Measurements from ENCODE around the gene EFNA4.

Gene EFNA4, protein sequence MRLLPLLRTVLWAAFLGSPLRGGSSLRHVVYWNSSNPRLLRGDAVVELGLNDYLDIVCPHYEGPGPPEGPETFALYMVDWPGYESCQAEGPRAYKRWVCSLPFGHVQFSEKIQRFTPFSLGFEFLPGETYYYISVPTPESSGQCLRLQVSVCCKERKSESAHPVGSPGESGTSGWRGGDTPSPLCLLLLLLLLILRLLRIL

DNA sequence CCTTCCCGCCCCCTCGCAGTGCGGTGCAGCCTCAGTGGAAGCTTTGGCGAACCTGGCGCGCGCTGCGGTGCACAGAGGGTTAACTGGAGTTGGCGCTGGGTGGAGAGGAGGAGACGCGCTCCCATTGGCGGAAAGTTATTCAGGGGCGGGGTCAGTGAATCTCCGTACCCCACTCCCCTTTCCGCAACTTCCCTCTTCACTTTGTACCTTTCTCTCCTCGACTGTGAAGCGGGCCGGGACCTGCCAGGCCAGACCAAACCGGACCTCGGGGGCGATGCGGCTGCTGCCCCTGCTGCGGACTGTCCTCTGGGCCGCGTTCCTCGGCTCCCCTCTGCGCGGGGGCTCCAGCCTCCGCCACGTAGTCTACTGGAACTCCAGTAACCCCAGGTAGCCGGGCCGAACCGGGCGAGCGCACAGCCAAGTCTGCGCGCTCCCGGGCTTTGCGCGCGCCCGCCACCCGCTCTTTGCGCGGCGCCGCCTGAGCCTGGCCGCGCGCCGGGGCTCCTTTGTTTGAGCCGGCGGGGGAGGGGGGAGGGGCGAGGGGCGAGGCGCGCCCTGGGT lies at the start of gene EFNA4:
TSS of gene EFNA4 (plus strand) at position 191 of the 561 bp plus-strand sequence. CDS start at position 275, 84 bp downstream.
- peak in 1 of 2 experiments; percentile 52 for DNase-seq (ENCODE audit: low read depth in 2 of 2)

DNA sequence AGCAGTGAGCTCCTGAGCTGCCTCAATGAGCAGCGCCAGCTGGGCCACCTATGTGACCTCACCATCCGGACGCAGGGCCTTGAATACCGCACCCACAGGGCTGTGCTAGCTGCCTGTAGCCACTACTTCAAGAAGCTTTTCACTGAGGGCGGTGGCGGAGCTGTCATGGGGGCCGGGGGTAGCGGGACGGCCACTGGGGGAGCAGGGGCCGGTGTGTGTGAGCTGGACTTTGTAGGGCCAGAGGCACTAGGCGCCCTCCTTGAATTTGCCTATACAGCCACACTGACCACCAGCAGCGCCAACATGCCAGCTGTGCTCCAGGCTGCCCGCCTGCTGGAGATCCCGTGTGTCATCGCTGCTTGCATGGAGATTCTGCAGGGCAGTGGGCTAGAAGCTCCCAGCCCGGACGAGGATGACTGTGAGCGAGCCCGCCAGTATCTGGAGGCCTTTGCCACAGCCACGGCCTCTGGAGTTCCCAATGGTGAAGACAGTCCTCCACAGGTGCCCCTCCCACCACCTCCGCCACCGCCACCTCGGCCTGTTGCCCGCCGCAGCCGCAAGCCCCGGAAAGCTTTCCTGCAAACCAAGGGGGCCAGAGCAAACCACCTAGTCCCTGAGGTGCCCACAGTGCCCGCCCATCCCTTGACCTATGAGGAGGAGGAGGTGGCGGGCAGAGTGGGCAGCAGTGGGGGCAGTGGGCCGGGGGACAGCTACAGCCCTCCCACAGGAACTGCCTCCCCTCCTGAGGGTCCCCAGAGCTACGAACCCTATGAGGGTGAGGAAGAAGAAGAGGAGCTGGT lies 48.6 kb upstream of the EFNA4 start:
- DNase-seq (ENCODE audit: low read depth in 2 of 2) = no peak

DNA sequence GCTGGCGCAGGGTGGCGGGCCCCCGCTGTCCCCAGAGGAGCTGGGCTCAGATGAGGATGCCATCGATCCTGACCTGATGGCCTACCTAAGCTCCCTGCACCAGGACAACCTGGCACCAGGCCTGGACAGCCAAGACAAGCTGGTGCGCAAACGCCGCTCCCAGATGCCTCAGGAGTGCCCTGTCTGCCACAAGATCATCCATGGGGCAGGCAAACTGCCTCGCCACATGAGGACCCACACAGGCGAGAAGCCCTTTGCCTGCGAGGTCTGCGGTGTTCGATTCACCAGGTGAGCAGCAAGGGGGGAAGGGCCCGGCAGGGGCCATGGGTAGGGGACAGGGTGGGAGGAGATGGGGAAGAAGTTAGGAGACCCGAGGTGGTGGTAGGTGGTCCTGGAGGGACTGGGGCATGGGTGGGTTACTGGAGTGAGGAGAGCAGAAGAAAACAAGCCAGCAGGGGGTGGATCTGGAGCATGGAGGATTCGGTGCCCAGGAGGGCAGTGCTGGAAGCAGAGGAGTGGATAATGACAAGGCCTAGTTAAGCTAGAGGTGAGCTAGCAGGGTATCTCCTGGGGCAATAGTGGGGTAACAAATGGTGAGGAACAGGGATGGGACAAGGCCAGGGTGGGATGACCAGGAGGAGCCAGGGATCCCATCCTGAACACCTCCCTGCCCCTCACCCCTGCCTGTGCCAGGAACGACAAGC lies 47.9 kb upstream of the EFNA4 start:
- DNase-seq (ENCODE audit: low read depth in 2 of 2) = no peak

DNA sequence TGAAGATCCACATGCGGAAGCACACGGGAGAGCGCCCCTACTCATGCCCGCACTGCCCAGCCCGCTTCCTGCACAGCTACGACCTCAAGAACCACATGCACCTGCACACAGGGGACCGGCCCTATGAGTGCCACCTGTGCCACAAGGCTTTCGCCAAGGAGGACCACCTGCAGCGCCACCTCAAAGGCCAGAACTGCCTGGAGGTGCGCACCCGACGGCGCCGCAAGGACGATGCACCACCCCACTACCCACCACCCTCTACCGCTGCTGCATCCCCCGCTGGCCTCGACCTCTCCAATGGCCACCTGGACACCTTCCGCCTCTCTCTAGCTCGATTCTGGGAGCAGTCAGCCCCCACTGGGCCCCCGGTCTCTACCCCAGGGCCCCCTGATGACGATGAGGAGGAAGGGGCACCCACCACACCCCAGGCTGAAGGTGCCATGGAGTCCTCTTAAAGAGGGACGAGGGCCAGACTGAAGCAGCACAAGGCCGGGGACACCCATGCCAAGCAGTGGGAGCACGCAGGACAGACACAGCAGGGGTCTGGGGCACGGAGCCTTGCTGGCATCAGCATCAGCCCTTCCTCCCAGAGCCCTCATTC lies 47.2 kb upstream of the EFNA4 start:
- DNase-seq (ENCODE audit: low read depth in 2 of 2) = no peak

DNA sequence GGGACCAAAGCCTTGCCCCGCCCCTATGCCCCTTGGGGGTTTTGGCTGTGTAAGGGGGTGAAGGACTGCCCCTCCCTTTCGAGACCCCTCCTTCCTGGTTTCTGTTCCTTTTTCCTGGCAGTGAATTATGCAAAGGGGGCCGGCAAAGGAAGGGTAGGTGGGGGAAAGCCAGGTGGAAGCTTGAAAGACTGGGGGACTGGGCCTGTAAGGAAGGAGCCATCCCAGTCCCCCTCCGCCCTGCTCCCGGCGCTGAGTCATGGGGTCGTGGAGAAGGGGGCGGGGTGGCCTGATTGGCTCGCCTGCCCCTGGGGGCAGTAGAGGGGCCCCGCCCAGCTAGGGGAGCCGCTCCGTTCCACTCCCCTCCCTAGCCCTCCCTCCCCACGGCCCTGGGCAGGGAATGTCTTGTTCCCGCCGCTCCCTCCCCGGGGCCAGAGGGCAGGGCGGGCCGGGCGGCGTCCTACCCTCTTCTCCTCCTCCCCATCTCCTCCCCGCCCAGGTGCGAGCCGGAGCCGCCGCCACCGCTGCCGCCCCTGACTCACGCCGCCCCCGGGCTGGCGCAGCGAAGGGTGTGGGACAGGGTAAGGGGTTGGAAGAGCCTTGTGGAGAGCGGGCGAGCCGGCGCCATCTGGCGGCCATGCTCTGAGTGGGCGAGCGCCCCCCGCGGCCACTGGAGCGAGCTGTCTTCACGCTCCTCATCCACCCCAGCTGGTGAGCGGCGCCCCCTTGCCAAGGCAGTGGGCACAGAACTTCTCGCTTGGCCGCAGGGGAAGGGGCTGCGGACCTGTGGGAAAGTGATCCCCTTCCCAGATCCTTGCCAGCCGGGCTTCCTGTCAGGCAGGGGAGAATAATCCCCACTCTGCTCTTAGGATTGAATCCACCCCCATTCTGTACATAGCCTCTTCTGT lies 46.2 kb upstream of the EFNA4 start:
- peak; percentile 58 to 65 for DNase-seq (ENCODE audit: low read depth in 2 of 2)

DNA sequence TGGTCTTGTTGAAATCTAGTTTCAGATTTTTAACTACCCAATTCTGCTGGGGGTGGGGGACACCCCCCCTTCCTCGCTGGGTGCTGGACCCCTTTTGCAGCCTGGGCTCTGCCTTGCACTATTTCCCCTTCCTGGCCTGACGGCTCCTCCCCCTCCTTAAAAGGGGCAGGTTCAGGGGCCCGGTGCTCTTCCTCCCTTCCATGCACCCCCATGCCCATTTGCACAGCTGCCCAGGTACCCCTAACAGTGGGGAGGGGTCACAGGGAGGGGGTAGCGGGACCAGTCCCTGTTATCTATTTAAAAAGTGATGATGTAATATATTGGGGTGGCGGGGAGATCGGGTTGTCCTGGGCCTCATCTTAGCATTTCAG lies 45.6 kb upstream of the EFNA4 start:
- no peak for DNase-seq (ENCODE audit: low read depth in 2 of 2)

DNA sequence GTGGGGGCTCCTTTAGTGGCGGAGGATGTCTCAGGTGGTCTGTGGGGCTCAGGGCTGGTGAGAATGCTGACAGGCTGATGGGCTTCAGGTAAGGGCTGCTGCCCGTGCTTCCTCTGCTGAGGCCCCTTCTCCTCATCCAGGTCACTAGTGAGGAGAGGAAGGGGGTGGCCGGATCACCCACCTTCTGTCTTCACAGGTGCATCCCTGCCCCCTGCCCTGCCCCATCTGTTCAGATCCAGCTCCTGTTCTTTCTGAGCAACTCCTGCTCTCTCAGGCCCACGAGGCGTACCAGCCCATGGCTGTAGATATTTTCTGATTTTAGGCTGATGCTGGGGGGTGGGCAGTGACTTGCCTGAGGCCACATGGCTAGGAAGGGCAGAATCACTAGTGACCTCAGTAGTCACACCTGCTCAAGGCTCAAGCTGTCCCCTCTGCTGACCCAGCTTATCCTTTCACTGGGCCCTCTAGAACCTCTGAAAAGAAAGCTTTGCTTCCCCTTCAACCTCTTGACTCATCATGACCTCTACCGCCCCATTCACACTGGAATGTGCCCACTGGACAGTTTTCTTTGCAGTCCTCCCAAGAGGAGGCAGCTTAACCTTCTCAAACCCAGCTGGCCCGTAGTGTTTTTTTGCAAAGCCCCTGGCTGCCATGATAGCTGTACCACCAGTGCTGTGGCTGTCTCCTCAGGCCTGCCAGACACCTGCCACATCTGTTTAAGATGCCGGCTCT lies 44.8 kb upstream of the EFNA4 start:
- no peak for DNase-seq (ENCODE audit: low read depth in 2 of 2)

DNA sequence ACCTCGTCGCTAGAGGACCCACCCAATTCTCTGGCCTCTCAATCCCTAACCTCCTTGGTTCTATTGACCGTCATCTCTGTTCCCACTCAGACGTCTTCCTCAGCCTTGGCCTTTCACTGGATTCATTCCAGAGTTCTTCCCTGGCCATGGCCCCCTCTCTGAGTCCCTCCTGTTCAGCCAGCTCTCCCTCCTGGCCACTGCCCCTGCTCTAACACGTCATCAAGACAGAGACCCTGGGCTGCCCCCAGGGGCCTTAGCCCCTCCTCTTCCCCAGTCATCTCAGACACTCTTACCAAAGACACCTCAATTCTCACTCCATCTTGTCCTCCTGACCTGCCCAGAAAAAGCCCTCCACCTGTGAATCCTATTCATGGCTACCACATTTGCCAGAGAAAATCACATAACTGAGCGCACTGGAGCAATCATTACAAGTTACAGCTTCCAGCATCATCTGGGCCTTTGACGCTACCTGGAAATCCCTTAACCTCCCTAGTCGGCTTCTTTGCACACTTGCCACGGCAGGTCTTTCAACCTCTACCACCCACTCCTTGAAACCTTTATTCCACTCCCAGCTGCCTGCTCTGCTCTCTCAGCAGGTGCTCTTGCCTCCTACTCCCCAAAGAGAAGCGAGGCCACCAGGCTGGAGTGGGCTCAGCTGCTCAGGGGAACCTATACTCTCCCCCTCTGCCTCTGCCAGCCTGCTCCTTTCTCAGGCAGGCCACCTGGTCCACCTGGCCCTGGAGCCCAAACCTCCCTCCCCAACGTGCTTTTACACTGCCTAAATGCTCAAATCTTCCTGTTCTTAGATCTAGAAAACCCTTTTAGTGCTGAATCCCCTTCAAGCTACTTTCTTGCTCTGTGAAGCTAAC lies 43.9 kb upstream of the EFNA4 start:
- DNase-seq (ENCODE audit: low read depth in 2 of 2) = no peak

DNA sequence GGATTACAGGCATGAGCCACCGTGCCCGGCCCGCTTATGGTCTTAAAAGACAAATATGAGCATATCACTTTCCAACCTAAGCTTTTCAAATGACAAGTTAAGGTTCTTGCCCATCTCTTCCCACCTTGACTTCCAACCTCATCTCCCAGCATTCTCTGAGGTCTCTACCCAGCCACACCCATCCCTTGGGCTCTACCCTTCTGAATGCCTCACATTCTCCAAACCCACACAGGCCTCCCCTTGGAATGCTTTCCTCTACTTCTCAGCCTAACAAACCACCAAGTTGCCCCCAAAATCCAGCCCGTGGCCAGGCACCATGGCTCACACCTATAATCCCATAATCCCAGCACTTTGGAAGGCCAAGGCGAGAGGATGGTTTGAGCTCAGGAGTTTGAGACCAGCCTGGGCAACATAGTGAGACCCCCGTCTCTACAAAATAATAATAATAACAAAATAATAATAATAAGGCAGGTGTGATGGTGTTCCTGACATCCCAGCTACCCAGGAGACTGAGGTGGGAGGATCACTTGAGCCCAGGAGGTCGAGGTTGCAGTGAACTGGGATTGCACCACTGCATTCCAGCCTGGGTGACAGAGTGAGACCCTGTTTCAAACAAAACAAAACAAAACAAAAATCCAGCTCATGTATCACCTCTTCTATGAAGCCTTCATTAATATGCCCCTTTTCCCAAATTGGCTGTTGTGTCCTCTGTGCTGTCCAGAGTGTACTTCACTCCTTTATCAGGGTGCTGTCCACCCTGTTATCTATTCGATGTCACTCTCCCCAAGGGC lies 41.2 kb upstream of the EFNA4 start:
- no peak for DNase-seq (ENCODE audit: low read depth in 2 of 2)

DNA sequence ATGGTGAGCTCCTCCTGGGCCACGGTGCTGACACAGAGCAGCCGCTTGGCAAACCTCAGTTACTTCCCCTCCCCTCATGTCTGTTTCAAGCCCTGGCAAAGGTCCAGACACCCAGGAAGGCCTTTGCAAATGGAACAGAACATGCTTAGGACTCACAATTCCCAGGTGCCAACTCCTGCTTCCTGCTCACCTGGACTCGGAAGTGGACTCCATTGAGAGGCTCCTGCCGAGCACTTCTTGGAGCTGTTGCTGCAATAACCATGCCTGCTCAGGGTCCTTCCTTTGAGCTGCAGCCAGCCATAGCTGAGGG lies 40.7 kb upstream of the EFNA4 start:
- no peak for DNase-seq (ENCODE audit: low read depth in 2 of 2)

DNA sequence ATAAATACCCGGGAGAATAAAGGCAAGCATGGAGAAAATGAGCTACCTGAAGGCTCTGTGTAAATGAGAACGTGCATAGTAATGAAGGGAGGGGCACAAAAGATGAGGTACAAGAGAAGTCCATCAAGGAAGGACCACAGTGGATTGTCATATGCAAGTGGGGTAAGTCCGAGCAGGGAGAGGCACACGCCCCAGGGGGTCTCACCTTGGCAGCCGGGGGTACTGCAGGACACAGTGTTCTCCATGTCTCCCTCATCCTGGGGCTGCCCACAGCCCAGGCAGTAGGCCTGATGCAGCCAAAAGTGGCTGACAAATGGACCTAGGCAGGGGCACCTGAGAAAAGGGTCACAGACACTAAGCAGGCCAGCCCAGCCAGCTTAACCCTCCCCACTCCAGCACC lies 39.9 kb upstream of the EFNA4 start:
- no peak for DNase-seq (ENCODE audit: low read depth in 2 of 2)

DNA sequence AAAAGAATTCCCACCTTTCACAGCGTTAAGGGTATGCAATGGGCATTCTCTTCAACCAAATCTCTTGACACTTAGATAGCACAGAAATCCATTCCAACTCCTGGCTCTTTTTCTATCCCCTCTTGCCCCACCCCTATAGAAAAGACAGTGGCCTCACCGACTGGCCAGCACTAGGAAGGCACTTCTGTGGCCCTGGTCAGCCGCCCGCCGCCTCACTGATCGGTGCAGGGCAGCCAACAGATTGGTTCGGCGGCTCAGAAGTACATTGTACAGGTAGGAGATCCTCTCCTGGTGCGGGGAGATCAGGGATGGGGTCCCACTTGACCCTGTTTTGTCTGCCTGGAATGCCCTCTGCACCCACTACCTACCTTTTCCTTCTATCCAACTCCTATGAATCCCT lies 39.2 kb upstream of the EFNA4 start:
- DNase-seq (ENCODE audit: low read depth in 2 of 2) = no peak

DNA sequence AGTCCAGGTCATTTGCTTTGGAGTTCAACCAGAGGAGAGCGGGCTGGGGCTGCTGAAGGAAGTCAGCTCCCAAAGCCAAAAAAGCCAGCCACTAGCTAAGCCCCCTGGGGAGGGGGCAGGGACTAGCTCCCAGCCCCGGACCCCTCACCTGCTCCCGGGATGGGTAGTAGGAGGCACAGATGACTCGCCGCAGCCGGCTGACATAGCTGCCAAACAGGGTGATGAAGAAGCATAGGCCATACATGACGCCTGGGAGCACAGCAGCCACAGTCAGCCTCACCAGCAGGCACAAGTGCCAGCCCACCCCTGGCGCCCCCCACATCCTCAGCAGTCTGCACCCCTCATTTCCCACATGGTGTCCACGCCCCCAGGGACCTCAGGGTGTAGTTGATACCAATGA lies 37.4 kb upstream of the EFNA4 start:
- DNase-seq (ENCODE audit: low read depth in 2 of 2) = no peak

DNA sequence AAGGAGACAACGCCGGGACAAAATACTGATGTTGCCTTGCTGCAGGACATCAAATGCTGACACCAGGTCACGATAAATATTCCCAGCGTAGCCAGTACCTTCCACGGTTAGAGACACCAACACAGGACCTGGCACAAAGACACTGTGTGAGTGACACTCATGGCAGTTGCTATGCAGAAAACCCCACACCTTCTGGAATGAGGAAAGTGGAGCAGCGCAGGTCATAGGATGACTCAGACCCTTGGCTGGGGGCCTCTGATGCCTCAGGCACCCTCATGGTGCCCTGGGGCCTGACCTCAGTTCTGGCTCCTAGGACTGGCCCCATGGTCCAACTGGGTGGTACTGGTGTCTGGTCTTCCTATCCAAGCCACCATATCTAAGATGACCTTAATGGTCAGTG lies 37.0 kb upstream of the EFNA4 start:
- no peak for DNase-seq (ENCODE audit: low read depth in 2 of 2)

DNA sequence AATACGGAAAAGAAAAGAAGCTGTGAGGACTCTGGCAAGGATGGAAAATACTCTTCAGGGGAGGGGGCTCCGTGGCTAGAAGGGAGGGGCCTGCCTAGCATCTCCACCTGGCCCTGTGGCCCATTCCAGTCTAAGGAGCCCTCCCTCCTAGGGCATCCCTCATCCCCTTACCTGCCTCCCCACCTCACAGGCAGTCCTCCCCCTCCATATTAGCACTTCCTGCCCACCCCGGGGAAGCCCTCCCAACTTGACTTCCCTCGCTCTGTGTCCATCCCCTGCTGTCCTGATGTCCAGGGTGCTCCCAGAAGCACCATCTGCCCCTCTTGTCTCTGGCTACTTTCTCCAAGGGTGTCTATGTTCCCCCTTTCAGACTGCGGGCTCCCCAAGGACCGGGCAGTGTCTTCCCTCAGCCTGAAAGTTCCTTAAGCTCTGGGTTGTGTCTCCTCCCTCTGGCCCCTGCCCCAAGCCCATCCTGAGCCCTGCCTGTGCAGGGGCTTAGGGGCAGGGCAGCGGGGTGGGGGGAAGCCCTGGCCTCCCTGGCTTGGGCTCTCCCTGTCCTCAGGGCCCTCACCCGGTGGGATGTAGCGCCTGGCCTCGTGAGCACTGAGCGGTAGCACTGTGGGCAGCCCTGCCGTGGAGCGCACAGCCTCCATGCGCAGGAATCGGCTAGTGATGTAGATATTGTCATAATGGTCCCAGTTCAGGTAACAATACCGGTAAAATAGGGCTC lies 33.9 kb upstream of the EFNA4 start:
- DNase-seq (ENCODE audit: low read depth in 2 of 2) = no peak

DNA sequence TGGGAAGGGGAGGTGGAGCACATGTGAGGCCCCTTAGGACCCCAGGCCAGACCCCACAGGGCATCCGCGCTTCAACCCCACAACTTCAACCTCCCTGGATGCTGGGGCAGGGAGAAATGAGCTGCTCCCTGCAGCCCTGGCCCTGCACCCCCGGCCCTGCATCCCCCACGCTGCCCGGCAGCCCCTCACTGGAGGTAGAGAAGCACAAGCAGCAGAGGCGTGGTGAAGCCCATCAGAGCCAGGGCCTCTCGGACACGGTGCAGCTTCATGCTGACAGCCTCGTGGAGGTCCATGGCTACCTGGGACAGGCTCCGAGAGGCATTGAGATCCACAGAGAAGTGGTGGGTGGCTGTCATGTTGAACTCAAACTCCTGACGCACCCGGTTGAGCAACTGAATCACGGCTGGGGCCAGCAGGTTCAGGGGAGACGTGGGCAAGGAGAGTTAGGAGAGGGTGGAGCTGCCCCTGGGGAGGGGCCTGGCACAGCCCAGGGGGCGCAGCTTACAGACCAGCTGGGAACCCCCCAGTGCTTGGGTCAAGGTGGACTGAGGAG lies 33.2 kb upstream of the EFNA4 start:
- no peak for DNase-seq (ENCODE audit: low read depth in 2 of 2)

DNA sequence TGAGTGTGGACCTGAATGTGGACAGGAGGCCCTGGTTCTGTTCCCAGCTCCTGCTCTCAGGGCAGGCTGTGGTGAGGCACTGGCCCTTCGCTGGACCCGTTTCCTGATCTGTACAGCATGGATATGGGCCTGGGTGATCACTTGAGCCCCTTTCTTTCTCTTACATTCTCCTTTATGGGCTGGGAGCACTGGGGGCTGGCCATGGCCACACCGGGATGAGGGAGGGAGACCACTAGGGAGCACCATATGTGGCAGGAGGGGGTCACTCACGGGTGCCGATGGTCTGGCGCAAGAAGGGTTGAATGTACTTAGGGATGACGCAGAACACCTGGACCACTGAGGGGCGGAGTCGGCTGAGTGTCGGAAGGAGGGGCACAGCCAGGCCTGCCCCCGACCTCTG lies 32.6 kb upstream of the EFNA4 start:
- no peak for DNase-seq (ENCODE audit: low read depth in 2 of 2)

DNA sequence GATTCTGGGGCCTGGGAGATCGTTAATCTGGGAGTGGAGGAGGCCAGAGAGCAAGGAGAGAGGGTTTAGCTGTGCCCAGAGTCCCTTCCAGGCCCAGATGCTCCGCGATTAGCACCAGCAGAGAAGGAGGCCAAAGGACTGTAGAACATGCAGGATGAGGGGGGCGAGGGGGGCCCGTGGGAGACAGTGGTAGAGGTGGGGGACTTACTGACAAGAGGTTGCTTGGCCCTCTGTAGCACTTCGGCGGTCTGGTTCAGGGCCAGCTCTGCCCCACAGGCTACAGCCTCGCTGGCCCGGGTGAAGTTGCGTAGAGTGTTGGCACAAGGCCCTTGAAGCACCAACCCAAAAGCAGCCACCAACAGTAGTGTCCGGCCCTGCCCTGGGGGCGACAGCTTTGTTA lies 30.7 kb upstream of the EFNA4 start:
- no peak for DNase-seq (ENCODE audit: low read depth in 2 of 2)
